ENCODE results near the gene CELF2. TPM values are rescaled to one million over a fixed set of nuclear protein-coding genes. Genes with fewer than 3 reads are reported as not detected.
A peak's percentile ranks its signal among the peaks of the same experiment; 100 is the strongest.

CELF2 gene
- total RNA-seq, 2 experiments from 2014 or later: 197 to 205 TPM

GRCh38 chr10:11335167-11335652, 317.5 kb downstream of the CELF2 start:
- no peaks in the 10 kb centered on the region for H3K9me3 Mint-ChIP-seq
- no peak overlapping the region for H3K4me3 ChIP-seq (ENCODE audit: low read length)
- no peaks in the 10 kb centered on the region for H3K27me3 ChIP-seq (ENCODE audit: control insufficient read depth in 1 of 2, insufficient read depth in 2 of 2, low read length in 2 of 2)
- H3K36me3 Mint-ChIP-seq (ENCODE audit: low read depth): peaks cover 50% of the 10 kb centered on the region
- H3K27me3 Mint-ChIP-seq: no peaks in the 10 kb centered on the region
- H3K27ac ChIP-seq (ENCODE audit: low read depth in 1 of 2, low read length in 2 of 2): no peak overlapping the region
- no peak overlapping the region for H3K4me3 Mint-ChIP-seq
- ATAC-seq (ENCODE audit: poor library complexity): peak; percentile 18
- ChIA-PET CTCF (no interaction called here), POLR2A (no interaction called here)
- peak overlapping the region; percentile 74 for H3K27ac Mint-ChIP-seq
- TF ChIP-seq, protein P1, sequence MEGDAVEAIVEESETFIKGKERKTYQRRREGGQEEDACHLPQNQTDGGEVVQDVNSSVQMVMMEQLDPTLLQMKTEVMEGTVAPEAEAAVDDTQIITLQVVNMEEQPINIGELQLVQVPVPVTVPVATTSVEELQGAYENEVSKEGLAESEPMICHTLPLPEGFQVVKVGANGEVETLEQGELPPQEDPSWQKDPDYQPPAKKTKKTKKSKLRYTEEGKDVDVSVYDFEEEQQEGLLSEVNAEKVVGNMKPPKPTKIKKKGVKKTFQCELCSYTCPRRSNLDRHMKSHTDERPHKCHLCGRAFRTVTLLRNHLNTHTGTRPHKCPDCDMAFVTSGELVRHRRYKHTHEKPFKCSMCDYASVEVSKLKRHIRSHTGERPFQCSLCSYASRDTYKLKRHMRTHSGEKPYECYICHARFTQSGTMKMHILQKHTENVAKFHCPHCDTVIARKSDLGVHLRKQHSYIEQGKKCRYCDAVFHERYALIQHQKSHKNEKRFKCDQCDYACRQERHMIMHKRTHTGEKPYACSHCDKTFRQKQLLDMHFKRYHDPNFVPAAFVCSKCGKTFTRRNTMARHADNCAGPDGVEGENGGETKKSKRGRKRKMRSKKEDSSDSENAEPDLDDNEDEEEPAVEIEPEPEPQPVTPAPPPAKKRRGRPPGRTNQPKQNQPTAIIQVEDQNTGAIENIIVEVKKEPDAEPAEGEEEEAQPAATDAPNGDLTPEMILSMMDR (IDR thresholded peaks at IDR 0.05): no peak
- H3K36me3 ChIP-seq (ENCODE audit: insufficient read depth, low read length): peaks cover 52% of the 10 kb centered on the region
- peaks cover 64% of the 10 kb centered on the region for H3K4me1 Mint-ChIP-seq (ENCODE audit: low read depth)
- intact Hi-C loops (cut with DNase I, micrococcal nuclease): no loop called here
- H3K4me1 ChIP-seq (ENCODE audit: insufficient read depth, low read length): peaks cover 13% of the 10 kb centered on the region
- H3K9me3 ChIP-seq (ENCODE audit: control insufficient read depth in 1 of 2, insufficient read depth in 1 of 2, low read length in 2 of 2): no peaks in the 10 kb centered on the region
- peak in 1 of 14 experiments; percentile 27 for DNase-seq

DNA sequence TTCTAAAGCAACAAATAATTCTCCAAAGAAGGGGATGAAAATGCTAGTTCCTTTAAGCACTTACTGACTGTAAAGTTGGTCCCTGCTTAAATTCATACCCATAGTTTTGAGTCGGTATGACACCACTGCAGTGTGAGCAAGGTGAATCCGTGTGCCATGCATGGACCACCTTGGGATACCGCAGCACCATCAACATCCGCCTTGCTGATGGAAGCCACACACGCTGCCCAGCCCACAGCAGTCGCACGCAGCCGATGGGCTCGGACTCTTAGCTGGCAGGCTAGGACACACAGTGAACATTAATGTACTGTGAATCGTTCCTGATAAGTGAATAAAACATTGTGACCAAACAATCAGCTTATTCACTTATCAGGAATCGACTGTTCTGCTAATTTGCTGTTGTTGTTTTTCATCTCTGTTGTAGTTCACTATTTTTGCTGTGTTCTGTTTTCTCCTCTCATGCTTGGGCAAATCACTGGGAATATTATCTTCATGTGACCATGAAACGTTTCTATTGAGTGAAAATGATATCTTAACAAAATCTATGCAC, 318.3 kb downstream of the CELF2 start:
- Histone ChIP-seq H3K27ac (ENCODE audit: low read depth in 1 of 2, low read length in 2 of 2) (no peak overlapping the region), H3K4me1 (ENCODE audit: insufficient read depth, low read length) (peaks cover 13% of the 10 kb centered on the region), H3K27me3 (ENCODE audit: control insufficient read depth in 1 of 2, insufficient read depth in 2 of 2, low read length in 2 of 2) (no peaks in the 10 kb centered on the region), H3K4me3 (ENCODE audit: low read length) (no peak overlapping the region), H3K36me3 (ENCODE audit: insufficient read depth, low read length) (peaks cover 45% of the 10 kb centered on the region), H3K9me3 (ENCODE audit: control insufficient read depth in 1 of 2, insufficient read depth in 1 of 2, low read length in 2 of 2) (no peaks in the 10 kb centered on the region)
- ATAC-seq (ENCODE audit: poor library complexity): no peak
- Mint-ChIP-seq H3K4me3 (no peak overlapping the region), H3K4me1 (ENCODE audit: low read depth) (peaks cover 62% of the 10 kb centered on the region), H3K27me3 (no peaks in the 10 kb centered on the region), H3K9me3 (no peaks in the 10 kb centered on the region), H3K27ac (peak overlapping the region; percentile 74), H3K36me3 (ENCODE audit: low read depth) (peaks cover 43% of the 10 kb centered on the region)
- no peak for DNase-seq
- TF ChIP-seq, protein P1 (IDR thresholded peaks at IDR 0.05): no peak
- intact Hi-C loops (cut with DNase I, micrococcal nuclease): no loop called here
- CTCF ChIA-PET: no interaction called here
- POLR2A ChIA-PET: no interaction called here

DNA sequence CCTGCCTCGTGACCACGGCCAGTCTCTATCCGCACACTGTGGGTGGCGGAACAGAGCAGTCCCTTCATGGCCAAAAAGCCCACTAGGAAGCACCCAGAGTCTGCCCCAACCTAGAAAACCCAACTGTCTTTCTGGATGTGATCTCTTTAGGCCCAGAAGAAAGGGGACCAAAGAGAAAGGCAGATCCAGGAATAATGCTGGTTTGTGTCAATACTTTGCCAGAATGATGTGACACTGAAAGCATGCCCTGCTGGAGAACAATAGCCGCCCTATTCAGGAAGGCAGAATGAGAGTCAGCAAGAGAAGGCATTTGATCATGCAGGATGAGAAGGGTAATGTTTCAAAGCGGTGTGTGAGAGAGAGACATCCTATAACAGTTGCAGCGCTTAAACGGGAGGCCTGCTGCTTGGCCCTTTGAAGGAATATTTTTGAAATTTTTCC, 319.1 kb downstream of the CELF2 start:
- H3K4me3 Mint-ChIP-seq: no peak overlapping the region
- CTCF ChIA-PET: no interaction called here

More for the DNA sequence above, 319.1 kb downstream of the CELF2 start:
- no peaks in the 10 kb centered on the region for H3K27me3 ChIP-seq (ENCODE audit: control insufficient read depth in 1 of 2, insufficient read depth in 2 of 2, low read length in 2 of 2)
- peaks cover 13% of the 10 kb centered on the region for H3K4me1 ChIP-seq (ENCODE audit: insufficient read depth, low read length)
- Mint-ChIP-seq H3K9me3 (no peaks in the 10 kb centered on the region), H3K27ac (peak overlapping the region; percentile 74), H3K36me3 (ENCODE audit: low read depth) (peaks cover 36% of the 10 kb centered on the region), H3K4me1 (ENCODE audit: low read depth) (peaks cover 62% of the 10 kb centered on the region), H3K27me3 (no peaks in the 10 kb centered on the region)
- ATAC-seq (ENCODE audit: poor library complexity) (no peak), DNase-seq (no peak)
- no peaks in the 10 kb centered on the region for H3K9me3 ChIP-seq (ENCODE audit: control insufficient read depth in 1 of 2, insufficient read depth in 1 of 2, low read length in 2 of 2)
- POLR2A ChIA-PET: interaction anchor here (0.8 to 1.7 kb wide), 2 partner anchors 18 to 66 kb away, joined by 3 to 5 read pairs; no protein-coding TSS in a partner anchor
- H3K36me3 ChIP-seq (ENCODE audit: insufficient read depth, low read length): peaks cover 37% of the 10 kb centered on the region
- TF ChIP-seq, protein P1 (IDR thresholded peaks at IDR 0.05): no peak
- no peak overlapping the region for H3K4me3 ChIP-seq (ENCODE audit: low read length)
- intact Hi-C loops (cut with DNase I, micrococcal nuclease): no loop called here
- H3K27ac ChIP-seq (ENCODE audit: low read depth in 1 of 2, low read length in 2 of 2): no peak overlapping the region
